Nephron progenitor cell (in vitro differentiated cells): ENCODE measurements around the gene NT5C1A.

Experiments used
- DNase-seq: peaks from one replicate; pipeline ENCODE4 v3.0.0; 2021
- H3K27ac Mint-ChIP-seq: 2 replicates; pipeline ENCODE4 v1.8.0; 2021; ENCODE audit warnings: mild to moderate bottlenecking, moderate library complexity, mixed read lengths
- H3K27me3 Mint-ChIP-seq: 2 replicates; pipeline ENCODE4 v1.8.0; 2021; ENCODE audit warnings: mild to moderate bottlenecking, low read depth, mixed read lengths; ENCODE audit not compliant: poor library complexity
- H3K36me3 Mint-ChIP-seq: 2 replicates; pipeline ENCODE4 v1.8.0; 2021; ENCODE audit warnings: low read depth, mixed read lengths
- H3K4me1 Mint-ChIP-seq: 2 replicates; pipeline ENCODE4 v1.8.0; 2021; ENCODE audit warnings: mixed read lengths
- H3K4me3 Mint-ChIP-seq: 2 replicates; pipeline ENCODE4 v1.8.0; 2021; ENCODE audit warnings: mild to moderate bottlenecking, moderate library complexity, mixed read lengths
- H3K9me3 Mint-ChIP-seq: 2 replicates; pipeline ENCODE4 v1.8.0; 2021; ENCODE audit warnings: mild to moderate bottlenecking, moderate library complexity, mixed read lengths
- CTCF ChIP-seq: fragments of 200-600 bp; sonication (generic); IDR thresholded peaks from 2 replicates; pipeline ENCODE4 v1.5.0; 2021; ENCODE audit warnings: antibody characterized with exemption

The NT5C1A gene

GRCh38 chr1:39711966-39712340 lies 40.0 kb upstream of the NT5C1A start:
- H3K4me1 Mint-ChIP-seq, result peaks cover 4% of the 10 kb centered on the region
- no peak for DNase-seq
- no peak overlapping the region for H3K27ac Mint-ChIP-seq
- no peak overlapping the region for H3K4me3 Mint-ChIP-seq
- peaks cover 99% of the 10 kb centered on the region for H3K27me3 Mint-ChIP-seq
- H3K36me3 Mint-ChIP-seq, result no peaks in the 10 kb centered on the region
- peaks cover 4% of the 10 kb centered on the region for H3K9me3 Mint-ChIP-seq
- TF ChIP-seq CTCF, result no peak

DNA sequence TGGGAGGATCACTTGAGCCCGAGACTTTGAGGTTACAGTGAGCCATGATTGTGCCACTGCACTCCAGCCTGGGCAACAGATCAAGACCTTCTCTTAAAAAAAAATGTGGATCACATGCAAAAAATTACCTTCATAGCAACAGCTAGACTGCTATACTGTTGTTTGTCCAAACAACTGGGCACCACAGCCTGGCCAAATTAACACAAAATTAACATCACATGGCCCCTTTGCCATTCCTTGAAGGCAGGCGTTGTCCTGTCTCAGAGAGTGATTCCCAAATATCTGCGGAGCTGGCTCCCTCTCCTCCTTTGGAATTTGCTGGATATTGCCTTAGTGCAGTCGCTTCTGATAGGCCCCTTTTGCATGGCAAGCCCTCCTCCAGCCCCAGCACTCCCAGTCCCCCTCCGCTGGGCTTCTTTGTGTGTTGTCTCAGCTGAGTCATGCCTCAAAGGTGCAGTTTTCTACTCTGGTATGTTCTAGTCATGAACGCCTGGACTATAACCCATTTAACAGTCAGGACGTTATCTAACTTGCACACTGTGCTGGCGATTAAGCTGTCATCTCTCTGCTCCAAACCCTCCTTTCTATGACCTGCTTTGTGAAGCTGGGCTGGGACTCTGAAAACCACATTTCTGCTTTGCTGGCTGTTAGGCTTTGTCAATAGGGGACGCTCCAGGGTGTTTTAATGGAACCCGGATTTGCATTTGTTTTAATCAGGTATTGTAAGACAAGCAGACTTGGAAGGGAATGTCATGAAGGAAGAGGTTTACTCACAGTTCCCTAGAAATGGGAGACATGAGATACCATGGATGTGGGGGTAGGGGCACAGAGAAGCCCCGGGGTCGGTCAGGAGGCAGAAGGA lies 39.4 kb upstream of the NT5C1A start:
- Mint-ChIP-seq H3K36me3 (no peaks in the 10 kb centered on the region), H3K9me3 (peaks cover 4% of the 10 kb centered on the region), H3K27me3 (peaks cover 99% of the 10 kb centered on the region), H3K4me3 (no peak overlapping the region), H3K4me1 (peaks cover 4% of the 10 kb centered on the region), H3K27ac (no peak overlapping the region)
- no peak for TF ChIP-seq CTCF
- DNase-seq, result no peak

DNA sequence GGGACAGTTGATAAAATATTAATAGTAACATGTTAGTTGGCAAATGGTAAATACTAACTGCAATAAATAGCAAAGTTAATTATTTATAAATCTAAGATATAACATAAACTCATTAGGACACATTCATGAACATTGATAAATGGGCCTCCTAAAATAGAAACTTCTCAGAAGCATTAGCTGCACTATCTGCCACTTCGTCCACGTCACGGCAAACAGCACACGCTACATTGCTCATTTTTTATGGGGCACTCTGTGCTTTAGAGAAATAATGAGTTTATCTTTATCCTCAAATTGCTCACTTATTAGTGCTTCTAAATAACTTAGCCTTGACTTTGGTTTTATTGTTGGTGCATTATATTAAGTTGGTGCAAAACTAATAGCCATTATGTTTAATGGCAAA lies 35.6 kb upstream of the NT5C1A start:
- DNase-seq, result no peak
- peaks cover 4% of the 10 kb centered on the region for H3K9me3 Mint-ChIP-seq
- peaks cover 4% of the 10 kb centered on the region for H3K4me1 Mint-ChIP-seq
- H3K36me3 Mint-ChIP-seq, result no peaks in the 10 kb centered on the region
- no peak for TF ChIP-seq CTCF
- H3K27ac Mint-ChIP-seq, result no peak overlapping the region
- H3K27me3 Mint-ChIP-seq, result peaks cover 95% of the 10 kb centered on the region
- H3K4me3 Mint-ChIP-seq, result no peak overlapping the region

DNA sequence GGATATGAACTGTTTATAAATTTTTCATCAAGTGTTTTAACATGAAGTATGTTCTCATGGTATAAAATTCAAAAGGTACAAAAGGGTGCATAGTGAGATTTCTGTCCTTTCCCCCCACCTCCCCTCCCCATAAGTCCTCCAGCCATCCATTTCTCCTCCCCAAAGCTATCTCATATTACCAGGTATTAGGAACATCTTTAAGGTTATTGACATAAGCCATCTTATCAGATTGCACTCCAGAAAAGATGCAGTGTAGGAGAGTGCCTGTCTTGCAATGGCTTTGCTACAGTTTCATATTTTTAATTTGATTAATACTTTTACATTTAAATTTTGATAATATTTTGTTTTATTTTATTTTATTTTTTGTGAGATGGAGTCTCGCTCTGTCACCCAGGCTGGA lies 32.9 kb upstream of the NT5C1A start:
- Mint-ChIP-seq H3K36me3 (no peaks in the 10 kb centered on the region), H3K27me3 (peaks cover 94% of the 10 kb centered on the region), H3K9me3 (peaks cover 4% of the 10 kb centered on the region)

GRCh38 chr1:39701049-39701439 lies 29.1 kb upstream of the NT5C1A start:
- Mint-ChIP-seq H3K4me1 (peaks cover 16% of the 10 kb centered on the region), H3K4me3 (peak overlapping the region; percentile 2), H3K9me3 (peaks cover 6% of the 10 kb centered on the region), H3K36me3 (no peaks in the 10 kb centered on the region), H3K27me3 (peaks cover 94% of the 10 kb centered on the region), H3K27ac (no peak overlapping the region)
- DNase-seq, result no peak
- TF ChIP-seq CTCF, result no peak

More for the DNA sequence above, 32.9 kb upstream of the NT5C1A start:
- Mint-ChIP-seq H3K4me3 (no peak overlapping the region), H3K4me1 (peaks cover 16% of the 10 kb centered on the region), H3K27ac (no peak overlapping the region)
- no peak for DNase-seq
- TF ChIP-seq CTCF, result no peak

DNA sequence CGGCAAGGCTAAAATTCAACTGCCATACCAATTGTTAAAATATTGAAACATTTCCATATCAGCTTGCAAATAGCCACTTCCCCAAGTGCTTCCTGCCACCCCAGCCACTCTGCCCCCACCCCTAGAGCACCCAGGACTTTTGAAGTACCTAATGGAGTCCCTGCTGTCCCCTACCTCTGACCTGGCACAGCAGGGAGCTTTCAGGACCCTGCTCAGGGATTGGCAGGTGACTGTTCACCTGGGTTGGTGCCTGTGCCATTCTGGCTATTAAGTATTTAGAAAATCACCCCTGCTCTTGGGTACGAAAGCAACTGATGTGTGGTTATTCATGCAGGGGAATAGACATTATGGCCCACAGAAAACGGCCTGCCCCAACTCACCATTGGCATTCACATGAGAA lies 28.4 kb upstream of the NT5C1A start:
- H3K27ac Mint-ChIP-seq, result no peak overlapping the region

More for the DNA sequence above, 28.4 kb upstream of the NT5C1A start:
- no peaks in the 10 kb centered on the region for H3K36me3 Mint-ChIP-seq
- TF ChIP-seq CTCF, result no peak
- H3K4me3 Mint-ChIP-seq, result no peak overlapping the region
- H3K9me3 Mint-ChIP-seq, result peaks cover 6% of the 10 kb centered on the region
- no peak for DNase-seq
- H3K27me3 Mint-ChIP-seq, result peaks cover 94% of the 10 kb centered on the region
- H3K4me1 Mint-ChIP-seq, result peaks cover 16% of the 10 kb centered on the region
